SKM-1 (cell line): ENCODE results near the gene FBF1.
"Not testable (repeated sequence)": the region's sequence is repeated elsewhere in the genome, so short reads cannot be mapped to it uniquely, and the experiment has no call there.

ENCODE experiments used
- DNase-seq: peaks from one replicate; lab custom pipeline; 2025; ENCODE audit not compliant: unreplicated experiment; lab: John Stamatoyannopoulos, UW

The FBF1 gene, protein sequence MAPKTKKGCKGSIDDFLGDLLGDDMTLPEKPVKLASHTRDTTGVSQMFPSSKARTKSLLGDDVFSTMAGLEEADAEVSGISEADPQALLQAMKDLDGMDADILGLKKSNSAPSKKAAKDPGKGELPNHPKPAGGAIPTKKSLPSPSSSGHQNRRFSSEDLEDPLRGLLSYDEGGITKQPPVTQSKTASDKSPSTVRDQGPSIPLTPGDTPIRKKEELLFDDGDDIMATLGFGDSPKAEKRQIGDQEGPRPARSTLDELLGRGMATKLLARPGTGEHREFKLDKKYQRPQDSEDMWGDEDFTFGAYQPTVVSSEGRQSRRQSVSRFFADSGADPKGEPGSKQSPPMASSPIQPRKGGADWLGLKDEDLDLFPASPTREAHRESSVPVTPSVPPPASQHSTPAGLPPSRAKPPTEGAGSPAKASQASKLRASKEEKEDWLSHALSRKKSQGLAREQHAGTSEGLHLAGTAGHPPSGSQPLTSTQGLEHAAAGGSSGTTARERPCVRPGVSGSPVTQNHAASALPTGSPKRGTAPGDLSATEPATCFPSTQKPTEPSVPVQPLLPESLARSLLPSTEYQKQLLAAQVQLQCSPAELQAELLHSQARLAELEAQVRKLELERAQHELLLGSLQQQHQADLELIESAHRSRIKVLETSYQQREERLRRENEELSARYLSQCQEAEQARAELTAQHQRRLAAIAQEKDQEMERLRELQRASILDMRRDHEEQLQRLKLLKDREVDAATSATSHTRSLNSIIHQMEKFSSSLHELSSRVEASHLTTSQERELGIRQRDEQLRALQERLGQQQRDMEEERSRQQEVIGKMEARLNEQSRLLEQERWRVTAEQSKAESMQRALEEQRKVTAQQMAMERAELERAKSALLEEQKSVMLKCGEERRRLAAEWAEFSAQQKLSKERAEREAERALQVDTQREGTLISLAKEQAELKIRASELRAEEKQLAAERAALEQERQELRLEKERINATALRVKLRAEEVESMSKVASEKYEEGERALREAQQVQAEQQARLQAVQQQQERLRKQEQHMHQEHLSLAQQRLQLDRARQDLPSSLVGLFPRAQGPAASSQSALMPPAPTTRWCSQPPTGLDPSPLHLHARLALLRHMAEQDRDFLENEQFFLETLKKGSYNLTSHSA

GRCh38 chr17:75940727-75941441, at the start of gene FBF1:
FBF1 (minus strand) TSS chr17:75941042; CDS start chr17:75938149, 2,893 bp downstream.
- DNase-seq, result peak; percentile 89

DNA sequence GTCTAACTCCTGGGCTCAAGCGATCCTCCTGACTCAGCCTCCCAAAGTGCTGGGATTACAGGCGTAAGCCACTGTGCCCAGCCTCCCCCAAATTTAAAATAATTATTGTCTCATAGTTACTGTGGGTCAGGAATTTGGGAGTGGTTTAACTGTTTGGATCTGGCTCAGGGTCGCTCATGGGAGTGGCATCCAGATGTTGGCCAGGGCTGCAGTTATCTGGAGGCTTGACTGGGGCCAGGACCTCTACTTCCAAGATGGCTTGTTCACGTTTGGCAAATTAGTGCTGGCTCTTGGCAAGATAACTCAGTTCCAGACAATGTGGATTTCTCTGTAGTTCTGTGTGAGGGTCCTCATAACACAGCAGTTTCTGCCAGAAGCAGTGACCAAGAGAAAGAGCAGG, 46.2 kb upstream of the FBF1 start:
- no peak for DNase-seq

DNA sequence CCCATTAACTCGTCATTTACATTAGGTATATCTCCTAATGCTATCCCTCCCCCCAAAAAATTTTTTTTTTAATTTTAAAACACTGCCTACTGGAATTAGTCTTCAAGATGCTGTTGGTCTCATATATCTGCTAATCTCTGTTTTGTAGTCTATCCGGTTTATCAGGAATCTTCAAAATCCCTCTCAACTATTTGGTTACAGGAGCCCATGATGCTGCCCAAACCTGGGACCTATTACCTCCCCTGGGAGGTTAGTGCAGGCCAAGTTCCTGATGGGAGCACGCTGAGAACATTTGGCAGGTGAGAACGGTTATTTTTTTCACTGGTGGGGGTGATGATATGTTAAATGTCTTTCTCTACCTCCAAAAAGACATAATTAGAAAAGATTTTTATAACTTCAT, 45.1 kb upstream of the FBF1 start:
- DNase-seq, result no peak

DNA sequence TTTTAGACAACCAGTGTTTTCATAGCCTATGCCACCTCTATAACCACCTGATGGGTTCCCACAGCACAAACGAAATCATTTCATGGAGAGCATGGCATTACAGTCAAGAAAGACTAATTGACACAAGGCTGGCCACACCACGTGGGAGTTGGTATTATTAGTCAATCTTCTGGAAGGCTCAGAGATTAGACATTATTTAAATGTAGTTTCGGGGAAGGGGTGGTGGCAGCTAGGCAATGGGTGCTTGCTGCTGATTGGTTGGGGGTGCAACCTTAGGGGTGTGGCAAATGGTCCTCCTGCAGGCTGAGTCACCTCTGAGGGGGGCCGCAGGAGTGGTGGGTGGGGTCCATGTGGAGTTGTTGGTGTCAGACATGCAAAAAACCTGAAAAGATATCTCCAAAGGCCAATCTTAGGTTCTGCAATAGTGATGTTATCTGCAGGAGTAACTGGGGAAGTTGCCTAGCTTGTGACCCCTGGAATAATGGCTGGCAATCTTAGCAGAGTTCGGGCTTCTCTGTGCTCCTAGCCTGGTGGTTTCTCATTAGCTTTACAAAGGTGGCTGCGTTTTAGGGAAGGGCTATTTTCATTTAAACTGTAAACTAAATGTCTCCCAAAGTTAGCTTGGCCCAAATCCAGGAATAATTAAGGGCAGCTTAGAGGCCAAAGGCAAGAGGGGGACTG, 42.8 kb upstream of the FBF1 start:
- no peak for DNase-seq

DNA sequence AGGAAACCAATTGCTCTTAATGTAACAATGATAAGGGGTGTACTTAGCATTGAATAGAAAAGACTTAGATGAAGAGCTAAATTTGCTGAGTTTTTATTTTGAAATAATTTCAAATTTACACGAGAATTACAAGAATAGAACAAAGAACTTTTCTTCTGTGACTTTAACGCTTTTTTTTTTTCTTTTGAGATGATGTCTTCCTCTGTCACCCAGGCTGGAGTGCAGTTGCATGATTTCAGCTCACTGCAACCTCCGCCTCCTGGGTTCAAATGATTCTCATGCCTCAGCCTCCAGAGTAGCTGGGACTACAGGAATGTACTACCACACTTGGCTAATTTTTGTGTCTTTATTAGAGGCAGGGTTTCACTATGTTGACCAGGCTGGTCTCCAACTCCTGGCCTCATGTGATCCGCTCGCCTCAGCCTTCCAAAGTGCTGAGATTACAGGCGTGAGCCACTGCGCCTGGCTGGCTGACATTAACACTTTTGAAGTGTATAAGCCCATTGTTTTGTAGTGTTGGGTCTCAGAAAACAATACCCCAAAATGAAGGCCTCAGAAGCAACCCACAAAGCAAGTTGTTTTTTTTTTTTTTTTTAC, 40.3 kb upstream of the FBF1 start:
- no peak for DNase-seq

DNA sequence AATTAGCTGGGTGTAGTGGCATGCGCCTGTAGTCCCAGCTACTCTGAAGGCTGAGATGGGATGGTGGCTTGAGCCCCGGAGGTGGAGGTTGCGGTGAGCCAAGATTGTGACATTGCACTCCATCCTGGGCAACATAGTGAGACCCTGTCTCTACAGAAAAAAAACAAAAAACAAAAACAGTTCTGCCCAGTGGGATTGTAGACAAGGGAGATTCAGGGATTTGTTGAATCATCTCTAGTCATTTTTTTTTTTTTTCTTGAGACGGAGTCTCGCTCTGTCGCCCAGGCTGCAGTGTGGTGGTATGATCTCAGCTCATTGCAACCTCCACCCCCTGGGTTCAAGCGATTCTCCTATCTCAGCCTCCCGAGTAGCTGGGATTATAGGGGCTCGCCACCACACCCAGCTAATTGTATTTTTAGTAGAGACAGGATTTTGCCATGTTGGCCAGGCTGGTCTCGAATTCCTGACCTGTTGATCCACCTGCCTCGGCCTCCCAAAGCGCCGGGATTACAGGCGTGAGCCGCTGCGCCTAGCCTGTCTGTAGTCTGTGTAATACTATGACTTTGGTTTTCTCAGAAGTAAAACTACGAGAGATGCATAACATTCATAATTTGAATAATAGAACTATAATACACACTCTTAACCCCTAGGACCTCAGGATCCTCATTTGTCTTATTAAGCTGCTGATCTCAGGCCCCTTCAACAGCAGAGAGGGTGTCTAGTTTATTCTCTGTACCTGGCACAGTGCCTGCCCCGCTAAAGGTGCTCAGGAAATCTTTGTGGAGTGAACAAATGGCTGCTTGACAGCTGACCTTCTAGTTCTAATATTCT, 39.6 kb upstream of the FBF1 start:
- DNase-seq, result no peak

DNA sequence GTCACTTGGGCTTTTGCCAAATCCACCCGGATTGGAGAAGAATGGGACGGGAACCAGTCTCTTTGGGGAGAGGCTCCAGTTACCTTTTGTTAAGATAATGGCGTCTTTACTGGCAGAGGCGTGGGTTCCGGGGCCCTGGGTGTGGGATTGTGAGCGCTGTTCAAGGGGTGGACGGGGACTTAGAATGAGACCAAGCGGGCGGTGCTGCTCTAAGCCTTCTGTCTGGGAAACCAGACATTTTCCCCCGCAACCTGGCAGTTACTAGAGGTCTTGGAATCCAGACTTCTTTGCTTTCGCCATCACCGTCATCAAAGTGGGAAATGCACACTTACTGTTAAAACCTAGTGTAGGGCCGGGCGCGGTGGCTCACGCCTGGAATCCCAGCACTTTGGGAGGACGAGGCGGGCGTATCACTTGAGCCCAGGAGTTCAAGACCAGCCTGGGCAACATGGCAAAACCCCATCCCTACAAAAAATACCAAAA, 38.9 kb upstream of the FBF1 start:
- no peak for DNase-seq

DNA sequence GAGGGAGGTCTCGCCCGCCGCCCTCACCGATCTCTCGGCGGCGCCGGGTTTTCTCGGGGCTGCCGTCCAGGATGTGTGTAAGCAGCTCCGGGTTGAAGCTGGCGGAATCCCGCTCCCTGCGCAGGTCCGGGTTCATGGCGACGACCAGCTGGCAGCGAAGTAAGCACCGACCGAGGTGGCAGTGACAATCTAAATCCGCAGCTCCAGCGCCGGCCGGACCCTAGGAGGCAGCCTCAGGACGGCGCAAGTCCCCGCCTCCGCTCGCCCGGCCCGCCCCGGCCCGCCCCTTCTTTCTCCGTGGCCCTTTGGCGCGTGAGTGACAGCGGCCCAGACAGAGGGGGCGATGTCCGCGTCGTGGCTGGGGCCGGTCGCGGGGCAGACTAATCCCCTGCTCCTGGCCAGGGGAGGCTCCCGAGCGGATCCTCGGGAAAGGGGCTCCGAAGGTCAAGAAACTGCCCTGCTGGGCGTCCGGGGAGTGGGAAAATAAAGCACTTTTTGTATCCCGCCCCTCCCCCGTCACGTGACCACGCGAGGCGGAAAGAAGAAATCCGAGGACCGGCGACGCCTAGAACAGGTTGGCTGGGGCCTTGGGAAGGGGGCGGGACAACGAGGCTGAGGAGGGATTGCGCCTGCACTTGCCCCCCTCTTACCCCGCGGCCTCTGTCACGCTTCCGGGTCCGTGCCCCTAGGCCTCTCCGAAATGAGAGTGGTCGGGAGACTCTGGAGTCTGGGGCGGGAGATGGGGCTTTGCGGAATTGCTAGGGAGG, 38.3 kb upstream of the FBF1 start, which contains the start of the genes ACOX1 and TEN1:
TSS of gene ACOX1 (minus strand) at position 229 of the 767 bp plus-strand sequence. CDS start at position 136, 93 bp downstream.
TSS of gene TEN1 (plus strand) at position 303 of the 767 bp plus-strand sequence. CDS start 6,953 bp downstream, outside the sequence.
- DNase-seq, result peak; percentile 91

DNA sequence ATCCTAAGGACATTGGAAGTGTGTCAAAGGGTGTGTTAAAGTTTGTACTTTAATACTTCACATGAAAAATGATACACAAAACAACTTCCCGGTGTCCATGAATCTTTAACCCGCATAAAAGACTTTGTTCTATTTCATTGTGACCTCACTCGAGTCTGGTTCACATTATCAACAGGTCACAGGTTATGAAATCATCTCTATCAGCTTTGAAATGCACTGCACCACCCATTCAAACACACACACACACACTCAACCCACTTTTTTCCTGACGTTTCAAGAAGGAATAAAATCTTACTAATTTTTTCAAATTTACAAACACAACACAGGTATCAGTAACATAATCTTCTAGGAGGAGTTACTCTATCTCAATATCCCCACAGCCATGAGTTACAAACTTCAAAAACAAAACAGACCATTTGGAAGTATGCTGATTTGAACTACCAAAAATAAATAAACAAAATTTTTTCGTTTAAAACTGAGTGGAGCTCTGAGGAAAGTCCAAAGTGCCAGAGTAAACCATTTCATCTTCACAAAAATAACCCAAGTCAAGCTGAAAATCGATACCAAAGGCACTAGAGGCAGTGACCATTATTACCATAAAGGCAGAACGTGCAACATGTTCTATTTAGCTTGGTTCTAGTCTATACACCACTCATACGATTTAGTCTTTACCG, 35.5 kb upstream of the FBF1 start:
- DNase-seq, result no peak

GRCh38 chr17:75975757-75976174, 34.9 kb upstream of the FBF1 start:
- DNase-seq, result no peak

DNA sequence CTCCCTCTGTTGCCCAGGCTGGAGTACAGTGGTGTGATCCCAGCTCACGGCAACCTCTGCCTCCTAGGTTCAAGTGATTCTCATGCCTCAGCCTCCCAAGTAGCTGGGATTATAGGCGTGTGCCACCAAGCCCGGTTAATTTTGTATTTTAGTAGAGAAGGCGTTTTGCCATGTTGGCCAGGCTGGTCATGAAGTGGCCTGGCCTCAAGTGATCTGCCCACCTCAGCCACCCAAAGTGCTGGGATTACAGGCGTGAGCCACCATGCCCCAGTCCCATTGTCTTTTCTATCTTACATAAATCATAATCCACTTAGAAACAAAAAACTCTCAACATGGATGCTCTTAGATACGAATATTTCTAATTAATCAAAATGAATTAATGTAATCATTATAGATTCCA, 34.3 kb upstream of the FBF1 start:
- DNase-seq, result not testable (repeated sequence)

- no peak for DNase-seq
These were observed 29.8 kb upstream of the FBF1 start for GRCh38 chr17:75970626-75971025.

DNA sequence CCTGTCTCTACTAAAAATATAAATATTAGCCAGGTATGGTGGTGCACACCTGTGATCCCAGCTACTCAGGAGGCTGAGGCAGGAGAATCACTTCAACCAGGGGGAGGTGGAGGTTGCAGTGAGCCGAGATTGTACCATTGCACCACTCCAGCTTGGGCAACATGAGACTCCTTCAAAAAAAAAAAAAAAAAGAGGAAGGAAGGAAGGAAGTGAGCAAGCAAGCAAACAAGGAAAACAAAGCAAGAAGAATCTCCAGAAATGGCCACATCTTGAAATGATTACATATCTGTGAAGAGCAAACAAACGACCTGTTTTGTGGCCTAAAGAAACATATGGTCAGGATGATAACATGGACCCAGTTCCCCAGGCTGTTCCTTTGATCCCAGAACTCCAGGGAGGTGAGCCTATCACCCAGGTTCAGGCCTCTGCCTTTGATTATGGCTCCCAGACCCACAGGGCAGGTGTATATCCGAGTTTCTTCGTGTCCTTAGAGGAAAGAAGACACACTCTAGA, 29.2 kb upstream of the FBF1 start:
- peak; percentile 23 for DNase-seq

GRCh38 chr17:75969044-75969443, 28.2 kb upstream of the FBF1 start:
- not testable (repeated sequence) for DNase-seq

DNA sequence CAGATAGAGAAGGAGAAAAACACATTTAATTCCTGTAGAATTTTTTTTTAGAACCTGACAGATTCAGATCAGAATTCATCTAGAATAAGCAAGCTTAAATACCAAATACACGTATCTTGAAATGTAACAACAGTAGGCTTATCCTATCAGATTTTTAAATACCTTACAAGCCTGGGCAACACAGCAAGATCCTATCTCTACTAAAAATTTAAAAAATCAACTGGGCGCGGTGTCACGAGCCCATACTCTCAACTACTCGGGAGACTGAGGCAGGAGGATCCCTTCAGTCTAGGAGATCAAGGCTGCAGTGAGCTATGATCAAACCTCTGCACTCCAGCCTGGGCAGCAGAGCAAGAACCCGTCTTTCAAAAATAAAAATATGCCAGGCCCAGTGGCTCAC, 24.6 kb upstream of the FBF1 start:
- no peak for DNase-seq

DNA sequence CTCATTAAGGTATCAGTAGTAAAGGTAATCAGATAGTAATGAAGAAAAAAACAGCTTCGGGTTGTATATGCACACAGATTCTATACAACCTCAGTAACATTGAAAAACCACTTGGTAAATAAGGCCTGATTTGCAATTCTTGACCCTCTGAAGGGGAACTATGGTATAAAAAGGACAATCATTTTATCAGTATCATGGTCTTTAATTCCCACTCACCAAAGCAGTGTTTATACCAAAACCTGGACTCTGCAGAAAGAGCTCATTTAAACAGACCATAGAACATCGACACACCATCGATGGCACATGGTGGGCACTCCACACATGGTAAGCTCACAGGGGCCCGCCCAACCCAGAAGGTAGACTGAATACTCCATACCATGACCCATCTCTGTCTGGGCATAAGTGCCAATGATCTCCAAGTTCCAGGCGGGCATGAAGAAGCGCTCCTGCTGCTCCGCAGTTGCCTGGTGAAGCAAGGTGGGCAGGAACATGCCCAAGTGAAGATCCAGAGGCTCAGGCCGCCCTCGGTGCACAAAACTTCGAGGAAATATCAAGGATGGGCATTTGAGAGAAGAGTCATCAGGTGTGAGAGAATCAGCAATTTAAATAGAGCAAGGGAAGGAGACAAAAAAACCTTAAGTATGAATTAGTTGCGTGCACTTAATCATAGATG, 19.1 kb upstream of the FBF1 start:
- DNase-seq, result no peak
